NCI-H146 (cell line): Measurements from ENCODE around the gene RANBP17.

Experiments used
- DNase-seq: peaks from one replicate; lab custom pipeline; 2025; lab: John Stamatoyannopoulos, UW

The RANBP17 gene

DNA sequence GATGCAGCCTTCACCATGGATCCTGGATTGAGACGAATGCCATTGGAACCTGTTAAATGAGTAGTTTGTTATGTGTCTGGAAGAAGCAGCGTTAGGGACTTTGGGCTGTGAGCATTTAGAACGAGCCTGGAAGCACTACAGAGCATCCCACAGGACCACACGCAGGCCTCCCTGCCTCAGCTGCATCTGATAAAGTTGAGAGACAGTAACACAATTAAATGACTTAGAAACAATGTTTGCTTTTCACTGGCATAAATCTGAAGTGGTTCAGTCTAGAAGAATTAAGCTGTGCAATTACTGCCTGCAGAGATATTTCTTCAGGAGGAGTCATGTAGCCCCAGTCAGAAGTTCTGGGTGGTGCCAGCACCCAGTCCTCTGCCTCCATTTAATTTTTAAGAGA is 437.4 kb downstream of the RANBP17 start:
- DNase-seq = no peak

DNA sequence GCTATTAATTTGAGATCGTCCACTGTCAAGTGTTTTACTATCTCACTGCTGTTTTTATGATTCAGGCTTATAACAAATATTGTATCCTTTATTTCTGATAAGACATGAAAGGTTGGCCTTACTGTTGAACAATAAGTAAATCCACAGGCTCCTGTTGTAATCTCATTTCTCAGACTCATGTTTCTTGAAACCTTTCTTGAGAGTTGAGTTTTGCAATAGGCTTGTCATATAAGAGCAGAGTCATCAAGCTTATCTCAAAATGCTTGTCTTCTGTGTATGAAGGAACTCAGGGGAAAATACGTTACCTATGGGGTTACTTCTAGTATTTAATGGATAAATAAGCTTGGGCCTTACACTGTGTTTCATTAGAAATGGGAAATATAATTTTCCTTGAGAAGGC is 438.0 kb downstream of the RANBP17 start:
- DNase-seq = no peak

DNA sequence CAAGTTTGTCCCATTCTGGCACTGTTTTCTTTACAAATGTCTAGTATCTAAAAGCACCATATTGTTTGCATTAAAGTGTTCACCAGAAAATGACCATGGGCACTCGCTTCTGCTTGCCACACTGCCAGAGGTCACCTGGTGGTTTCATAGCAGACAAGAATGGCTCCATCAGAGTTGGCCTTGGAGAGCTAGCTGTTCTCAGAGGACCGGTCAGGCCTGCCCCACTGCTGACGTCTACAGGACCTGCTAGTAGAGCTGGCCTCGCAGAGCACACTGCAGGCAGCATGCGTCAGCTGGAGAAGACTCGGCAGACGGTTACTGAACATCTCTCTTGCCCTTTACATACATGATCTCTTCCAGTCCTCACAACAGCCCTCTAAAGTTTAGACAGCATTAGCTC is 438.5 kb downstream of the RANBP17 start:
- no peak for DNase-seq

DNA sequence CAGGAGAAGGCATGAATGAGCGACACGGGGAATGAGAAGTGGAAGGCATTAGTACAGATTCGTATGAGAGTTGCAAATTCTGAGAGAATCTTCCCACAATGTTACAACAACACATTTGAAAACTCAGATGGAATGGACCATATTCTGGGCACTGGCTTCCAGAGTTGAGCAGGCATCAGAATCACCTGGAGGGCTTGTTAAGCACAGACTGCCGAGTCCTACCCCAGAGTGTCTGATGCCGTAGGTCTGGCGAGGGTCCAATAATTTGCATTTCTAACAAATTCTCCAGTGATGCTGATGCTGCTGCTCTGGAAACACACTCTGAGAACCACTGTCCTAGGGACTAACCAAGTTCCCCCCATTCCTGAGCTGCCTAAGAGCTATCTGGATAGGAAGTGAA is 444.3 kb downstream of the RANBP17 start:
- no peak for DNase-seq

DNA sequence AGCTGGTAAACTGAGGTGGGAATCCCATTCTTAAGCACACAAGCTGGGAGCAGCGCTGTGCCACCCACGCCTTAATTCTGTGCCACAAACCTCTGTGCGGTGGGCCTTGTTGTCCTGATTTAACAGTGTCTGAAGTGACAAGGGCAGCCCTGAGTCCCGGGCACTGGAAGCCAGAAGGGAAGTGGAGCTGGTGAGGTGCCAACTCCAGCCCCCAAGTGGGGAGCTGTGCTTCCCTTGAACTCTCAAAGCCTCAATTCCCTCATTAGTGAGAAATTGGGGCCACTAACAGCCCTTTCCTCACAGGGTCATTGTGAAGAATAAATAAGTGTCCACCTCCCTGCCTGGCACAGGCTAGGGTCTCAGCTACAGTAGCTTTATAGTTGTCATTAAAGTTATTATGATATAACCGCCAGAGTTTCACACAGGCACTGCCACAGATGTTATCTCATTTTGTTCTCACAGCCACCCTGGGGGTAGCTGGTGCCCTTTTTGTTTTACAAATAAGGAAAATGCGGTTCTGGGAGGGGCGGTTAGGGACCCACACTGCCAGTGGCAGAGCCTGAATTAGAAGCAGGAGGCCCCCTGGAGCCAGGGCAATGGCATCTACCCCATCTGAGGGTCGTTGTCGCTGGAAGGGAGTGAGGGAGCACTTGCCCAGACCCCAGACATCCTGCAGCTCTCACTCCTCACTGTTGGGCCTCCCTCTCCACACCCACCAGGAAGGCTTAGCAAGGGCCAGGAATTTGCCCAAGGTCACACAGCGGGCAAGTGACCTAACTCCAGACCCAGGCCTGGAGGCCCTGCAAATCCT is 445.2 kb downstream of the RANBP17 start:
- no peak for DNase-seq

DNA sequence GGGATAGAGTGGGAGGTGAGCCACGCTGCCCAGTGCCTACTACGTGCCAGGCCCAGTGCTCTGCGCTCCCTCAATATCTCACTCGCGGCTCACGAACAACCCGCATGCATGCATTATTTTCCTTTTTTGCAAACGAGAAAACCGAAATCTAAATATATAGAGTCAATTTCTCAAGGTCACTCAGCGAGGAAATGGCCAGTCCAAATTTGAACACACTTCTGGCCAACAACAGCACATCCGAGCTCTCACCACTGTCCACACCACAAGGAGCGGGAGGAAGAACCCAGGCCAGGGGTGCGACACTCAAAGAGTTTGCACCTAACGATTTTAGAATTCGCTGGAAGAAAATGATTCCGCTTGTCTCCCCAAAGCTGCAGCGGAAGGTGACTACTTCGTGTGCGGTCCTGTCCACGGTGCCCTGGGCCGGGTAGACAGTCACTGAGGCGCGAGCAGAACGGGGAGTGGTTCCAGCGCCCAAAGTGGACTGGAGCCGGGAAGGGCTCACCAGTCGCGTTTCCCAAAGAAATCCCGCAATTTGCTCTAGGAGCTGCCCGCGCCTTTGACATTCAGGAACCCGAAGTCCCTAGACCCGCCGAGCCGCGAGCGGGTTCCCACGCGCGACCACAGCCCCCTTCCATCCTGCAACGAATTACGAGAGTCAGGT is 446.1 kb downstream of the RANBP17 start:
- no peak for DNase-seq

DNA sequence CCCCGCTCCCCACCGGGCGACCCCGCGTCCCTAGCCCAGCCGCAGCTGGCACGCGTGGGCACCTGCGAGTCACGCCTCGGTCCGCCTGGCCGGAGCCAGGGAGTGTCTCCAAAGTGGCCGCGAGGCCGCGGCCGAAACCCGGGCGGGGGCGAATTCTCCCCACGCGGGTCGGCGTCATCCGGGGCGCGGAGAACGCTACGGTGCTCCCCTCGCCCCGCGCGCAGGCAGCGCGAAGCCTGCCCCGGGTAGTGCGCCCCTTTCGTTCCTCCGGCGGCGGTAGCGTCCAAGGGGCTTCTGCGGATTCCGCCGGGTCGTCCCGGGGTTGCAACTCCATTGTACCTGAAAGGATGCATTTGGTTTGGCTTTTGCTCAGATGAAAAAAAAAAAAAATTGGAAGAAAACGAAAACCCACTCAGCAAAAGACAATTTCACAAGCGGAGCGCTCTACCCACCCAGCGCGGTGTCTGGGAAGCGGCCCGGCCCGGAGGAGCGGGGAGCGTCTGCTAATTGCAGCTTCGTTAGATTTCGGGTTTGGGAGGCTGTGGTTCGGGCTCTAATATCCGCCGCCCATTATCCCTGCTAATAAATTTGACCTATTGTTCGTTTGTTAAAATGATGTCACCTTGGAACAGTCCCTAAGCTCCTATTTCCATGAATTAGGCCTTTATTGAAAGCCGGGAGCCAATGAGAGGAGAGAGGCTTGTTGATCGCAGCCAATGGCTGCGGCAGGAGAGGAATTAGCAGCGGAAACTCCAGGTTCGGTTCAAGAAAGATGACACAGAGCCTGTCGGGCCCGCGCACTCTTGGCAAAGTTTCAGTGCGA is 446.8 kb downstream of the RANBP17 start, which contains the start of gene TLX3:
Gene TLX3 (plus strand): TSS at position 796 of the 823 bp plus-strand sequence. CDS start 118 bp downstream, outside the sequence.
- no peak for DNase-seq

DNA sequence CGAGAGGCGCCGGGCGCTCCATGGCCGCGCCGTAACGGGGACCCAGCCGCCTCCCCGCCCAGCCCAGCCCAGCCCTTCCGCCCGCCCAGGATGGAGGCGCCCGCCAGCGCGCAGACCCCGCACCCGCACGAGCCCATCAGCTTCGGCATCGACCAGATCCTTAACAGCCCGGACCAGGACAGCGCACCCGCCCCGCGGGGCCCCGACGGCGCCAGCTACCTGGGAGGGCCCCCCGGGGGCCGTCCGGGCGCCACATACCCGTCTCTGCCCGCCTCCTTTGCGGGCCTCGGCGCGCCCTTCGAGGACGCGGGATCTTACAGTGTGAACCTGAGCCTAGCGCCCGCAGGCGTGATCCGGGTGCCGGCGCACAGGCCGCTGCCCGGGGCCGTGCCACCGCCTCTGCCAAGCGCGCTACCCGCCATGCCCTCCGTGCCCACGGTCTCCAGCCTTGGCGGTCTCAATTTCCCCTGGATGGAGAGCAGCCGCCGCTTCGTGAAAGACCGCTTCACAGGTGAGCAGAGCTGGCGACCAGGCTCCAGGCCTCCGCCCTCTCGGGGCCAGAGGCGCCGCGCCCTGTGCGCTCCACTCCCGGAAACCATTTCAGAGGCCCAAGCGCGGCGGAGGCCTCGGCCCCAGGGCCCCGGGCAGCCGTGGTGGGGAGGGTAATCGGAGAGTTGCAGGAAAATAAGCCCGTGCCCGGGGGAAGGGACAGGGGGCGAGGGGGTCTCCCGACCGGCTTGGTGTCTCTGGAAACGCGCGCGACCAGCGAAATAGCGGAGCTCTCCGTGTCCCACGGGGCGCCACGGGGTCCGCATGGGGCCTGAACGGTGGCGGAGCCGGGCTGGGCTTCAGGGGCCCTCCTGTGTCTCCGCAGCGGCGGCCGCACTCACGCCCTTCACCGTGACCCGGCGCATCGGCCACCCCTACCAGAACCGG is 447.7 kb downstream of the RANBP17 start:
- DNase-seq = no peak

DNA sequence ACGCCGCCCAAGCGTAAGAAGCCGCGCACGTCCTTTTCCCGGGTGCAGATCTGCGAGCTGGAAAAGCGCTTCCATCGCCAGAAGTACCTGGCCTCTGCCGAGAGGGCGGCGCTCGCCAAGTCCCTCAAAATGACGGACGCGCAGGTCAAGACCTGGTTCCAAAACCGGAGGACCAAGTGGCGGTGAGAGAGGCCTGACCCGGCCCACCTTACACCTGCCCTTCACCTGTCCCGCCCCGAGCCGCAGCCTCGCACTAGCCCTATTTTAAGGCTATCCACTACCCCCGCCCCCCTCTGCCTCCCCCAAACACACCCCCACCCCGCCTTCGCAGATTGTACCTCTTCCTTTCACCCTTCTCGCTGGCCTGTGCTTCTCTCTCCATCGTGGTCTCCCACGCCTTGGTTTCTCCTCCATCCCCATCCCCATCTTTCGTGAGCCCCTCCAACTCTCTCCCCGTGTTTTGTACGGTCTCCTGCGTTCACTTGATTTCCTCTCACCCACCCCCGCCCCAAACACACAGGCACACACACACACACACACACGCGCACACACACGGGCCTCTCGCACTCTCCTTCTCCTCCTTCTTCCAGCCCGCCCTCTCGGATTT is 448.5 kb downstream of the RANBP17 start:
- no peak for DNase-seq

DNA sequence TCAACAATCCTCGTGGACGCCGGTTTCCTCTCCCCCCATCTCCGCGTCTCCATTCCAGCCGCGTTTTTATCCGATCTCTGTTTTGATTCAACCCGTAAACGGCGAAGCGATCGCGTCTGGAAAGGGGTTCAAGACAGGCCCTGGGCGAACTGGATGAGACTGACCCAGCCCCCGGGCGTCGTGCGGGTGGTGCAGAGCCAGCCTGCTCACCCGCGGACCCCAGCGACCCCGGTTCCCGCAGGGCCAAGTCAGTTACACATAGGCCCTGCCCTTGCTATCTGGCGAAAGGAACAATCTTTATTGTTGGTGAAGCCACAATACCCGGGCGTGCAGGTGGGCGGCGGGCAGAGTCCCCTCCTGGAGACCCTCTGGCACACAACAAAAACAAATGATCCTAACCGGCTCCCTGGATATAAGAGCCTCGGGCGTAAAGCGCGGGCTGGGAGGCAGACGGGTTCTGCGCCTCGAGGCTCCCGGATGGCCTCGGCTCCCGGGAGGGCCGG is 449.1 kb downstream of the RANBP17 start:
- no peak for DNase-seq

DNA sequence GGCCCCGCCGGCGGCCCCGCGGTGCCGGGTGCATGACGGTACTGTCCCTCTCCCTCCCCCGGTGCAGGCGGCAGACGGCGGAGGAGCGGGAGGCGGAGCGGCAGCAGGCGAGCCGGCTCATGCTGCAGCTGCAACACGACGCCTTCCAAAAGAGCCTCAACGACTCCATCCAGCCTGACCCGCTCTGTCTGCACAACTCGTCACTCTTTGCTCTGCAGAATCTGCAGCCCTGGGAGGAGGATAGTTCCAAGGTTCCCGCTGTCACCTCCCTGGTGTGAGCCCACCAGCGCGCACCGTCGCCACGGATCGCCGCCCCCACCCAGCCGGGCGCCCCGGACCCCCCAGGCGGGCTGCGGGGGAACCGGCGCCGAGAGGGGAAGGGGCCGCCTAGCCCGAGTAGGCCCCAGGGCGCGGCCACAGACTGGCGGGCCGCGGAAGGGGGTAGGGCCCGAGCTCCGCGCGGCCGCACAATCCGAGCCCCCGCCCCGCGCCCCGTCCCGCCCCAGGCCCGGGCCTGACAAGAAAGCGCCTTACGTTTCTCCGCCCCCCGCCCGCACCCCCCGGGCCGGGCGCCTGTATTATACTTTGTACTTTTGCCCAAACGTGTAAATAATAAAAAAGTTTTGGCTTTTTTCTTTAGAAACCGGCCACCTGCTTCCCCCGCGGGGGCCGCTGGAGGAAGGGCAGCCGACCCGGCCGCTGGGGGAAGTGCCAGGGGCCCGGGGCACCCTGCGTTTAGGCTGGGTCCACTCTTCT is 449.7 kb downstream of the RANBP17 start:
- peak; percentile 59 for DNase-seq

DNA sequence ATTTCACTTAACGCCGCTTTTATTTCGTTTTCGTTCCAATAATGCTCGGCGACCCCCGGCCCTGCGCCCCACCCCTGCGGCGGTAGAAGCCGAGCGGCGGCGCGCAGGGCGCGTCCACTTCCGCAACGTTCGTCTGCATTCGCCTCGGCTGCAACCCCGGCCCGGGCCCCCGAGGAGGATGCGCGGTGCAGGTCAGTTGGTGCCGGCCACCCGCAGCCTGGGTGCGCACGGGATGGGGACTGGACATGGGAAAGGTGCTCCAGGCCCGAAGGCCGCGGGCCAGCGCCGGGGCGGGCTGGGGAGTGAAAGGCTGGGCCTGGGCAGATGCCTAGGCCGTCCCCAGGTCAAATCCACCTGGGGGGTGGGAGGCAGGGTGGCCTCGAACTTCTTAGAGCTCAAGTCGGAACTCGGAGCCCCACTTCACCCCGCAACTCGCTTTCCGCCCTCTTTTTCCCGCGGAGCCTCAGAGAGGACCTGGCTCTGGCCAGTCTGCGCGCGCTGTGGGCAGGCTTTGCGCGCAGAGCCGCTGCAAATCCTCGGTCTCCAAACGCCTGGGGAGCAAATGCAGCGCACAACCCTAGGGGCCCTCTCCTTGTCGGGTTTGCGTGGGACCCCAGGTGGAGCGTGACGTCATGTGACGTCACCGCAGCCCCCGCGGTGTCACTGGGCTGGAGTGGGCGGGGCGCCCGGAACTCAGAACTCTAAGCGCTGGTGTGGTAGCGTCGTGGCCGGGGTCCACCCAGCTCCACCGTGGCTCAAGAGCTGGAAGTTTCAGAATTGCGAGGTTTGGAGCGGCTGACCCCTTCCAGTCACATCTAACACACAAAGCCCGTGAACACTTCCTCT is 450.5 kb downstream of the RANBP17 start:
- DNase-seq = peak; percentile 39

DNA sequence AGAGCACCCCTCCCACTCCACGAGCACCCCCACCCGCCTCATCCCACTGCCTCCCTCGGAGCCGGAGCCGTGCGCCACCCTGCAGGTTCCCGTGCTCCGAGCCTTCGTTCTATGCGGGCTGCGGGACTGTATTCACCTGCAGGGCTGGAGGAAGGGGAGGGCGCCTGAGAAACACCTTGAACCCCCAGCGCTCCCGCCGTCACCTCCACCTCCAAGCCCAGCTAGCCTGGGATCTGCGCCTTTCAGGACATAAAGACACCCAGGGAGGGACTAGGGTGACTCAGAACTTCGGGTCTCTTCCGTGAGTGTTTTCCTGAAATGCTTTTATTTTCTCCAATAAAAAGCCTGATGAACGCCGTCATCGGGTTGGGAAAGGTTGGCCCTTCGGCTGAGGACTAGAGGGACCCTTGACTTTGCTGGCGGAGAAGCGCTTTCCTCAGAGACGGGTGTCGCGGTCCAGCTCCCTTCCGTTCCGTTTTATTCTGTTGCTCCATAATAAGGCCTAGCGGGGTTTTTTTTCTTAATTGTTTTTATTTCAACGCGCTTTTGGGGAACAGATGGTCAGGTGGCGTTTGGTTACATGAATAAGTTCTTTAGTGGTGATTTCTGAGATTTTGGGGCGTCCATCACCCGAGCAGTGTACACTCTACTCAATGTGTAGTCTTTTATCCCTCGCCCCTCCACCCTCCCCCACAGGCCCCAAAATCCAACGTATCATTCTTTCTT is 451.8 kb downstream of the RANBP17 start:
- no peak for DNase-seq

DNA sequence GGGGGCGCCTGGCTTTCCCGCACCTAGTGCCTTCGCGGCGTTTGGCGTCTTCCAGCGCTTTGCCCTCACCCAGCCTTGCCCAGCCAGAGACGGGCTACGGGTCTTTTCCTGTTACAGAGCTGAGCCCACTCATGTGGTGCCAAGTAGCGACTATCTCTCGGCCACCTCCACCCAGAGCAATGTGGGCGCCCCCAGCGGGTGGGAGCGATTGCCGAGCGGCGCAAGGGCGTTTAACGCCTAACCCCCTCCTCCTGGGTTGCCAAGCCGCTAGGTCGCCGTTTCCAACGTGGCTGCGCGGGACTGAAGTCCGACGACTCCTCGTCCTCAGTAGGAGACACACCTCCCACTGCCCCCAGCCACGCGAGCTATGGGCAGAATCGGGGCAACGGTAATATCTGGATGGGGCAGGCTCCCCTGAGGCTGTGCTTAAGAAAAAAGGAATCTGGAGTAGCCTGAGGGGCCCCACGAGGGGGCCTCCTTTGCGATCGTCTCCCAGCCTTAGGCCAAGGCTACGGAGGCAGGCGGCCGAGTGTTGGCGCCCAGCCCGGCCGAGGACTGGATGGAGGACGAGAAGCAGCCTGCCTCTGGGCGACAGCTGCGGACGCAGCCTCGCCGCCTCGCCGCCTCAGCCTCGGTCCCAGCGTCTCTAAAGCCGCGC is 453.0 kb downstream of the RANBP17 start:
- no peak for DNase-seq

DNA sequence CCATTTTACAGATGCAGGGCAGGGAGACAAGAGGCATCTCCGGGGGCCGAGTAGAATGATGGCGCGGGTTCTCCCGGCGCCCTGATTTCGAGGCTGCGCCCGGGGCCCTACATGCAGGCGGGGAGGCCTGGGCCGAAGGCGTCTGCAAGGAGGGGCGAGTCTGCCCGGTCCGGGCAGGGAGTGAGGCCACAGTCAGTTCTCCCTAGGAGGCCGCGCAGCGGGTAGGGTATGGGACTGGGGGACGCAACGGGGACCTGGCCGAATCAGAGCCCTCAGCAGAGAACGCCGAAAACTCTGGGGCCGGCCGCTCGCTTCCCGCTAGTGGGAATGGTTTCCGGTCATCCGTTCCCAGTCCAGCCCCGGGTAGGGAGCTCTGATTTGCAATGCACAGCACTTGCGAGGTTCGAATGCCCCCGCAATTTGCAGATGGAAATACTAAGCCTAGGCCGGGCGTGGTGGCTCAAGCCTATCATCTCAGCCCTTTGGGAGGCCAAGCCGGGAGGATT is 453.6 kb downstream of the RANBP17 start:
- no peak for DNase-seq

DNA sequence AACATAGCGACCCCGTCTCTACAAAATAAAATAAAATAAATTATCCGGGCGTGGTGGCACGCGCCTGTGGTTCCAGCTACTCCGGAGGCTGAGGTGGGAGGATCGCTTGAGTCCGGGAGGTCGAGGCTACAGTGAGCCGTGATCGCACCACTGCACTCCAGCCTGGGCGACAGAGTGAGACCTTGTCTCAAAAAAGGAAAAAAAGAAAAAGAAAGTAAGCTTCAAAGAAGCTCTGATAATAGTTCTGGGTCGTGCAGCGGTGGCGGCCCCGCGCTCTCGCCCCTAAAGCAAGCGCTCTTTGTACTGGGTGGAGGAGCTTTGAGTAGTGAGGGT is 454.1 kb downstream of the RANBP17 start:
- no peak for DNase-seq

DNA sequence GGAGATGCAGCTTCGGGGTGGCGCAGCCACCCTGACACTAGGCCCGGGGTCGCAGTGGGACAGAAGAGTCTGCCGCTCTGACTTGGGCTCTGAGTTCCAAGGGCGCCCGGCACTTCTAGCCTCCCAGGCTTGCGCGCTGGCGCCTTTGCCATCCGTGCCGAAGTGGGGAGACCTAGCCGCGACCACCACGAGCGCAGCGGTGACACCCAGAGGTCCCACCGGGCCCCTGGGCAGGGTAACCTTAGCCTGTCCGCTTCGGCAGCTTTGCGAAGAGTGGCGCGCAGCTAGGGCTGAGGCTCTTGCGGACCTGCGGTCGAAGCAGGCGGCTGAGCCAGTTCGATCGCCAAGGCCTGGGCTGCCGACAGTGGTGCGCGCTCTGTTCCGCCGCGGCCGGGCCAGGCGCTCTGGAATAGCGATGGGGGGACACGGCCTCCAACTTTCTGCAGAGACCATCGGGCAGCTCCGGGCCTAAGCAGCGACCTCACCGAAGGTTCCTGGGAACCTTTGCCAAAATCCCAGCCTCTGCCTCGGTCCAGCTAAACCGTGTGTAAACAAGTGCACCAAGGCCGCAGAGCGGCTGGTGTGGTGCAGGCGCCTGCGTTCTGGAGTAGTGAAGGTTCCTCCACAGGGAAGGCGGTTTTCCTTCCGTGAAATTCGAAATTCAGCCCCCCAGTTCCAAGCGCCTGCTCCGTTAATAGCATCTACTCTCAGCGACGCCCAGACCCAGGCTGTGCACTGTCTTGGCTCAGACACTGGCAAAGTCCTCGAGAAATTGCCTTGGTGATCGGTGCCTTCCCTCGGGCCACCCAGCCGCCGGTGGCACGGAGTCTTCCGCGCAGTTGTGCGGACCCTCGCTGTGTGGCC is 454.7 kb downstream of the RANBP17 start:
- no peak for DNase-seq
